ENCODE results near the gene EIF5B. TPM values are rescaled to one million over a fixed set of nuclear protein-coding genes. Genes with fewer than 3 reads are reported as not detected.
"Not testable (repeated sequence)": the region's sequence is repeated elsewhere in the genome, so short reads cannot be mapped to it uniquely, and the experiment has no call there.

The EIF5B gene
- total RNA-seq, 1 experiment from 2014 or later = 37.3 TPM

GRCh38 chr2:99368854-99369253 is 31.7 kb downstream of the EIF5B start:
- DNase-seq (ENCODE audit: low read depth) = not testable (repeated sequence)

GRCh38 chr2:99373144-99373543 is 36.0 kb downstream of the EIF5B start:
- no peak for DNase-seq (ENCODE audit: low read depth)

GRCh38 chr2:99374747-99375146 is 37.6 kb downstream of the EIF5B start:
- no peak for DNase-seq (ENCODE audit: low read depth)

GRCh38 chr2:99376254-99376864 is 39.2 kb downstream of the EIF5B start:
- DNase-seq (ENCODE audit: low read depth) = no peak

- DNase-seq (ENCODE audit: low read depth) = no peak
Observed at GRCh38 chr2:99377879-99378278, 40.7 kb downstream of the EIF5B start.

- no peak for DNase-seq (ENCODE audit: low read depth)
Observed at GRCh38 chr2:99380376-99381010, 43.3 kb downstream of the EIF5B start.

GRCh38 chr2:99382143-99382542 is 45.0 kb downstream of the EIF5B start:
- DNase-seq (ENCODE audit: low read depth) = no peak

GRCh38 chr2:99386011-99386410 is 48.8 kb downstream of the EIF5B start:
- DNase-seq (ENCODE audit: low read depth) = no peak

- DNase-seq (ENCODE audit: low read depth) = no peak
Observed at GRCh38 chr2:99388892-99389291, 51.7 kb downstream of the EIF5B start.

- no peak for DNase-seq (ENCODE audit: low read depth)
Observed at GRCh38 chr2:99389371-99389770, 52.2 kb downstream of the EIF5B start.

GRCh38 chr2:99389946-99390345 is 52.8 kb downstream of the EIF5B start:
- DNase-seq (ENCODE audit: low read depth) = no peak

GRCh38 chr2:99395589-99396130 is 58.5 kb downstream of the EIF5B start:
- DNase-seq (ENCODE audit: low read depth) = no peak

- no peak for DNase-seq (ENCODE audit: low read depth)
Observed at GRCh38 chr2:99397266-99397920, 60.2 kb downstream of the EIF5B start.

GRCh38 chr2:99398303-99398702 is 61.1 kb downstream of the EIF5B start:
- DNase-seq (ENCODE audit: low read depth) = no peak

GRCh38 chr2:99399063-99399462 is 61.9 kb downstream of the EIF5B start:
- no peak for DNase-seq (ENCODE audit: low read depth)

GRCh38 chr2:99399795-99400194 is 62.6 kb downstream of the EIF5B start:
- DNase-seq (ENCODE audit: low read depth) = no peak

- DNase-seq (ENCODE audit: low read depth) = no peak
Observed at GRCh38 chr2:99401841-99402240, 64.7 kb downstream of the EIF5B start.

- DNase-seq (ENCODE audit: low read depth) = no peak
Observed at GRCh38 chr2:99403084-99403483, 65.9 kb downstream of the EIF5B start.

GRCh38 chr2:99403524-99403923 is 66.3 kb downstream of the EIF5B start:
- no peak for DNase-seq (ENCODE audit: low read depth)

GRCh38 chr2:99404039-99404796 is 67.0 kb downstream of the EIF5B start:
- no peak for DNase-seq (ENCODE audit: low read depth)

GRCh38 chr2:99404797-99405669 is 67.8 kb downstream of the EIF5B start:
- no peak for DNase-seq (ENCODE audit: low read depth)

Data from HT1080 (cell line).